Hepatic stellate cell (primary cell): ENCODE measurements around the gene SORCS2.
A peak's percentile ranks its signal among the peaks of the same experiment; 100 is the strongest.

ENCODE experiments used
- DNase-seq: peaks from one replicate; pipeline ENCODE4 v3.0.0; 2011; ENCODE audit warnings: low spot score

Gene SORCS2

GRCh38 chr4:7192252-7193029 is at the start of gene SORCS2:
SORCS2 (plus strand) TSS chr4:7192538.
- DNase-seq, result peak; percentile 79

- no peak for DNase-seq
Observed at GRCh38 chr4:7144374-7145290, 47.7 kb upstream of the SORCS2 start.

- DNase-seq, result no peak
Observed at GRCh38 chr4:7145291-7145934, 46.9 kb upstream of the SORCS2 start.

GRCh38 chr4:7146059-7146785 is 46.1 kb upstream of the SORCS2 start:
- no peak for DNase-seq

GRCh38 chr4:7146786-7147115 is 45.6 kb upstream of the SORCS2 start:
- DNase-seq, result no peak

- no peak for DNase-seq
Observed at GRCh38 chr4:7147261-7147660, 45.1 kb upstream of the SORCS2 start.

GRCh38 chr4:7147661-7148310 is 44.6 kb upstream of the SORCS2 start:
- no peak for DNase-seq

GRCh38 chr4:7148337-7148736 is 44.0 kb upstream of the SORCS2 start:
- DNase-seq, result no peak

GRCh38 chr4:7150036-7150635 is 42.2 kb upstream of the SORCS2 start:
- no peak for DNase-seq

- DNase-seq, result no peak
Observed at GRCh38 chr4:7151668-7152227, 40.6 kb upstream of the SORCS2 start.

GRCh38 chr4:7153711-7154110 is 38.6 kb upstream of the SORCS2 start:
- no peak for DNase-seq

- no peak for DNase-seq
Observed at GRCh38 chr4:7154351-7154981, 37.9 kb upstream of the SORCS2 start.

- DNase-seq, result no peak
Observed at GRCh38 chr4:7155590-7156071, 36.7 kb upstream of the SORCS2 start.

- DNase-seq, result no peak
Observed at GRCh38 chr4:7156328-7156727, 36.0 kb upstream of the SORCS2 start.

- DNase-seq, result peak; percentile 61
Observed at GRCh38 chr4:7156761-7157488, 35.4 kb upstream of the SORCS2 start.

GRCh38 chr4:7157666-7158065 is 34.7 kb upstream of the SORCS2 start:
- DNase-seq, result no peak

- no peak for DNase-seq
Observed at GRCh38 chr4:7158081-7158750, 34.1 kb upstream of the SORCS2 start.

- DNase-seq, result no peak
Observed at GRCh38 chr4:7158991-7159390, 33.3 kb upstream of the SORCS2 start.

- DNase-seq, result no peak
Observed at GRCh38 chr4:7159923-7160322, 32.4 kb upstream of the SORCS2 start.
